GM19025 (cell line): ENCODE results near the gene FAH.

Source experiments
- ATAC-seq: cut with Tn5 transposase; IDR thresholded peaks from one replicate; pipeline ENCODE4 v1.9.1; 2021; ENCODE audit warnings: mild to moderate bottlenecking, low read depth, moderate library complexity; ENCODE audit not compliant: unreplicated experiment

Gene FAH

DNA sequence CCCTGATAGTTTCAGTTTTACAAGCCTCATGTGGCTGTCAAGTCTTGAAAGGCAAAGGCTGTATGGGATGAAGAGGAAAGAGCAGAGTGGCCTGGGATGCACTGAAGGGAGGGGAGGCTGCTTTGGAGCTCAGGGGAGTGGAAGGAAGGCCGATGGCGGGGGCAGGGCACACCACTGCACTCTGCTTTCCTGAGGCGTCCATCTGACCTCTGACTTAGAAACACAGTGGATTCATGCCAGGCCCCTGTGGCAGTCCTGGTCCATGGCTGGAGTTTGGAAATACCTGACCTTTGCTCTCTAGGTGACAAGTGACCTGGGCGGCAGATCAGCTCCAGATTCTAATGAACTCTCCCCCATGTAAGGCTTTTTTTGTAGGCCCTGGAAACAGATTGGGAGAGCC is 19.0 kb downstream of the FAH start:
- ATAC-seq = no peak

GRCh38 chr15:80172401-80172800 is 19.6 kb downstream of the FAH start:
- no peak for ATAC-seq

DNA sequence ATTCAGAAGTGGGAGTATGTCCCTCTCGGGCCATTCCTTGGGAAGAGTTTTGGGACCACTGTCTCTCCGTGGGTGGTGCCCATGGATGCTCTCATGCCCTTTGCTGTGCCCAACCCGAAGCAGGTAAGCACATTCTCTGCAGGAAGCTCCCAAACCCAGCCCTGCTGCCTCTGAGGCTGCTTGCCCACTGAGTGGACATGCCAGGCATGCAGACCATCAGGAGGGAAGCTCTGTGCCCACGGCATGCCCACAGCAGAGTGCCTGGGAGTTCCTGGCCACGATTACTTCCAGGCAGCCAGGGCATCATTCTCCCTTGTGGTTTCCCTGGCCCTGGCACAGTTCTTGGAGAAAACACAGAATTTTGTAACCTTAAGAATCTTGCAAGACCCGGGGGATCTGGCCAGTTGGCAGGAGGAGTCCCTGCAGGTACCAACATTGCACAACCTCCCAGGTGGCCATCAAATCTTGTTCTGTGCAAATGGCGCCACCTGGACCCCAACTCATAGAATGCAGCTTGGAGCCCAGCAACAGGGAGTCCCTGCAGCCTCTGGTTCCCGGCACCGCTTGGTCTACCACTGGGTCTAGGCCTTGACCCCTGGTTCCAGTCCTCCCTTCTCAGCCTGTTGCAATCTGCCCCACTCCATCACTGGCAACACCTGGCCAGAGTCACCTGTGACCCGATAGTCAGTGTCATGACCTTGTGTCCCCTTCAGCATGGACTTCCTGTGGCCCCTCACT is 20.4 kb downstream of the FAH start:
- ATAC-seq = no peak

DNA sequence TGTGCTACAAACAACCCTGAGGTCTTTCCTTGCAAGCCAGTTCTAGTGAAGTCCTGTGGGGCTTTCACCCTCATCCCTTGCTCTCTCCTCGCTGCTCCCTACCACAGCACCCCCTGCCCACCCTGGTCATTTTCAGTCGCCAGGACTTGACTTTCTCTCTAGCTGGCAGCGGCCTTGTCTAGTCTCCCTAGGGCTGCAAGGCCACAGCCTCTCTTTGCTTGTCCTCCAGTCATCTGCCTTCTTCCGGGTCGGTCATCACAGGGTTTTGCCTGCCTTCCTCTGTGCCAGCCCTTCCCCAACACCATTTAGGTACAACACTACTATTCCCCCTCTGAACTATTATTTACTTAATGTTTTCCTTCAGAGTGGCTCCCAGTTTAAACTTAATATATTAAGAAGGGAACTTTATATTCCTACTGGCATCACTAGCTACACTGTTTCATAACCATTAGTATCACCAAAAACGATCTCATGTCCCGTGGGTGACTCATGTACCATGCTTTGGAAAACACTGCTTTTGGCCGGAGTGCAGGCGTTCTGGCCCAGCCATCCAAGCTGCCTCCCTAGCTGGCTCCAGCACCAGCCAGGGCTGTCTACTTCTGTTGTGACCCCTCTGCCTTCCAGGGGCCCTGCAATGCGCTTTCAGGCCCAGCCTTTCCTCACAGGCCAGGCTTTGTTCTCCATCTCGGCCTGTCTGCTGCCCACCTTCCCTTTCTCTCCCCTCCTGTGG is 21.4 kb downstream of the FAH start:
- no peak for ATAC-seq

- ATAC-seq = no peak
Measured at GRCh38 chr15:80175436-80175835, 22.6 kb downstream of the FAH start.

DNA sequence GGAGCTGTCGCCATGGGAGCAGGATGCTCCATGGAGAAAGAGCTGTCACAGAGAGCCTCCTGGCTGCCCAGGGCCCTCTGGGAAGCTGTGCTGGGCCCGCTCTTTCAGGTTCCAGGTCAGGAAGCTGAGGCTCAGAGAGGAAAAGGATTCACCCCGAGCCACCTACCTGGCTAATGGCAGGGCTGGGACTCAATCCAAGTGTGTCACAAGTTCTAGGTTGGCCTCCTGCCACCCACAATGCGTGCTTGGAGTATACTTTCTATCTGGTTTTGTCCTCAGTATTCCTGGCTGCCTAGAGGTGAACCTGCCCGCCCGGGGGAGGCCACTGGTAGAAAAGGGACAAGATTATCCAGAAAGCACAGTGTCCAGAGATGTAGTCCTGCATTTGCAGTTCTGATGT is 23.6 kb downstream of the FAH start:
- ATAC-seq = no peak

DNA sequence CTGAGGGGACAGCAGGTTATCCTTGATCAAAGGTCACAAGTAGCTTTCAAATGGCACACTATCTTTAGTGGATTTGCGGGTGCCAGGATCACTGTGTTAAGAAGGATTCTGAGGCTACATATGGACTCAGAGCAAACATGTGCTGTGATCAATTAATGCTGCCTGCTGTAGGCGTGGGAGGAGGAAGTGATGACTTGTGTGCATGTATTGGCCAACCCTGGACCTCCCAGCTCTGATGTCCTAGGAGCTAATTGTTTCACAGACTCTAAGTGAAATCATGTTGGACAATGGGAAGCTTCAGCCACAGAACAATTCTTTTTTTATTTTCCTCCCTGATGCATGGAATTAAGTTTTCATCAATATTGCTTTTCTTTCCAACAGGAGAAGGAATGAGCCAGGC is 24.4 kb downstream of the FAH start:
- ATAC-seq = no peak

GRCh38 chr15:80179025-80179759 is 26.4 kb downstream of the FAH start:
- no peak for ATAC-seq

DNA sequence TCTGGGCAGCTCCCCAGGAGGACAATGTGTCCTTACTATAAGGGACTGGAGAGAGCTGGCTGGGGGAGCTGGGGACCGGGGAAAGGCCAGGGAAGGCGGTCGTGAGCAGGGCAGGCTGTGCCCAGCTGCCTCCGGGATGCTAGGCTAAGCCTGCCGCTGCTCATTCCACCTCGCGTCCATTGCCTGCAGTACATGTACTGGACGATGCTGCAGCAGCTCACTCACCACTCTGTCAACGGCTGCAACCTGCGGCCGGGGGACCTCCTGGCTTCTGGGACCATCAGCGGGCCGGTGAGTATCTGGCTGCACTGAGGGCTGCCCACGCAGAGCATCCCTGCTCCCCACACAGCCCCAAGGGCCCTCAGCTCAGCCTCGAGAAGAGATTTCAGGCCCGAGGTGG is 27.1 kb downstream of the FAH start:
- ATAC-seq = no peak

- ATAC-seq = no peak
Measured at GRCh38 chr15:80180468-80180867, 27.7 kb downstream of the FAH start.

DNA sequence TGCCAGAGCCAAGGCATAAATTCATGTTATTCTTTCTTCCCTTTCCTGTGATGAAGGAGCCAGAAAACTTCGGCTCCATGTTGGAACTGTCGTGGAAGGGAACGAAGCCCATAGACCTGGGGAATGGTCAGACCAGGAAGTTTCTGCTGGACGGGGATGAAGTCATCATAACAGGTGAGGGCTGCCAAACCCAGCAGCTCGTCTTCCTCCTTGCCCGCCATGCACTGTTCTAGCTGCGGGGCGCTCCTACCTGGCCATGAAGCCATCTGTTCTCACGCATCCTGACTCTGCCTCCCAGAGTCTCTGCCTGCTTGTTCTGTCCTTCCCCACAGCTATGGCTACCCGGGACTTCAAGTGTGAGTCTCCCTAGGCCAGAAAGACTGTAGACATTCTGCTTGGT is 28.2 kb downstream of the FAH start:
- no peak for ATAC-seq

- ATAC-seq = no peak
Measured at GRCh38 chr15:80182611-80183261, 29.9 kb downstream of the FAH start.

DNA sequence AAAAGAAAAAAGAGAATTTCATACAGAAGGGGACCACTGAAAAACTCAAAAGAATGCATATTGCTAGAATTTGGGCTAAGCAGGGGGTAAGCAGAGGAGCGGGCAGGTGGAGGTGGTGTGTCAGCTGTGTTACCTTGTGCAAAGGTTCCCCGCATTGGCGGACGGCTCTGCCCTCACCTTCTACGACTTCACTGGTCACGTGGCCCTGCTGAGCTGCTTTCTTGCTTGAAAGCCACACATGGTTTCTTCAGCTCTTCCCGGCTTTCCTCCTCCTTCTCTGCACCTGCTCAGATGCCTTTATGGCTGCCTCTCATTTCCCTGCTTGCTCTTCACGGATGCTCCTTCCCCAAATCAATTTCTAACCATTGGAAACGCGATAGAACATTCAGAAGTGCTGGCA is 30.5 kb downstream of the FAH start:
- no peak for ATAC-seq

DNA sequence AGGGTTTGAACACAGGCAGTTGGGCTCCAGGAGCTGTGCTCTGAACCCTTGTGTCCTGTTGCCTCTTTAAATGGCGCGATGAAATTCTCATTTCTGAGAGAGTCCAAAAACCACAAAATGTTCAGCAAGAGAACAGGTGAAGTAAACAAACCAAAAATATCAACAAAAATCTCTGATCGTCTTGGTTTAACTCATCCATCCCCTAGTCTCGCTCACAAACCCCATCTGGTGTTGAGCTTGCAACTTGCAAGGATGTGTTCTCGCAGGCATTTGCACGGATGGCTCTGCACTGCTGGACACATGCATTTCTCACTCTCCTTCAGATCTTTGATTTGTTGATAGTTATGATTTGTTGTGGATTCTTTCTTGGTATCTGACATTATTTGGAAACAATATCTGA is 31.1 kb downstream of the FAH start:
- no peak for ATAC-seq

GRCh38 chr15:80184554-80184953 is 31.8 kb downstream of the FAH start:
- no peak for ATAC-seq

GRCh38 chr15:80185152-80185551 is 32.4 kb downstream of the FAH start:
- no peak for ATAC-seq

DNA sequence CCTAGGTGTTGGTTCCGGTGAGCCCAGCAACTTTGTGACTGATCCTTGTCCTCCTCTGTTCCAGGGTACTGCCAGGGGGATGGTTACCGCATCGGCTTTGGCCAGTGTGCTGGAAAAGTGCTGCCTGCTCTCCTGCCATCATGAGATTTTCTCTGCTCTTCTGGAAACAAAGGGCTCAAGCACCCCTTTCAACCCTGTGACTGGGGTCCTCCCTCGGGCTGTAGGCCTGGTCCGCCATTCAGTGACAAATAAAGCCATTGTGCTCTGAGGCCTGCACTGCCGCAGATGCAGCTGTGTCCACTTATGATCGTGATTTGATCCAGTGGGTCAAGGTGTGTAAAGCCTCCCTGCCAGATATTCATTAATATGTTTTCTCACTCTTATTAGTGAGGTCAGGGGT is 33.3 kb downstream of the FAH start:
- no peak for ATAC-seq

DNA sequence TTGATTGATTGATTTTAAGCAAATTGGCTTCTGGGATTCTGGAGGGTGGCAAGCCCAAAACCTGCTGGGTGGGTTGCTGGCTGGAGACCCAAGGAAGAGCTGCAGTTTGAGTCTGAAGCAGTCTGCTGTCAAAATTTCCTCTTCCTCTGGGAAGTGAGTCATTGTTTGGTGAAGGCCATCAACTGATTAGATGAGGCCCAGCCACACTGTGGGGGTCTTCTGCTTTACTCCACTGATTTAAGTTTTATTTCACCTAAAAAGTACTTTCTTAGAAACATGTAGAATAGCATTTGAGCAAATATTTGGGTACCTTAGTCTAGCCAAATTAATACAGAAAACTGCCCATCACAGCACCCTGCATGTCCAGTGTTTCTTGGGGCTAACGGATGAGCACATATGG is 33.8 kb downstream of the FAH start:
- no peak for ATAC-seq

DNA sequence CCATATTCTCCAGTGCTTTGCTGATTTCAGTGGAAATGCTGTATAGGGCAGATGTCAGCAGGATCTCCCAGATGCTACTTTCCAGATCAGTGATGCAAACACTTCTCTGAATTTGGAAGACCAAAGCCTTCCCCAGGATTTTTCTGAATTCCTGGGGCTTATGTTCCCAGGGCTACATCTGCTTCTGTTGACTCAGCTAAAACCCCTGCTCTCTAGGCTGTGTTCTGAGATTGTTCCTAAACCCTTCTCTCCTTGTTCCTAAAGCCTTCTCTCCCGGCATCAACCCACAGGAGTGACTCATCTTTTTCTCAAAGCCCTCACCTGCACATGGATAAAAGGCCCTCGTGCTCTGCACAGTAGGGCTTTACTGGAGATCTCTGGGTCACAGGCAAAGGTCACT is 35.5 kb downstream of the FAH start:
- ATAC-seq = no peak

GRCh38 chr15:80191198-80191597 is 38.4 kb downstream of the FAH start:
- no peak for ATAC-seq
